Fibroblast of pulmonary artery (primary cell): Measurements from ENCODE around the gene C6orf120.

Experiments used
- DNase-seq: peaks from one replicate; pipeline ENCODE4 v3.0.0-alpha.2; 2010; ENCODE audit warnings: low read depth
- H3K4me3 ChIP-seq: replicated peaks from 2 replicates; pipeline ENCODE4 v1.5.1; 2011; ENCODE audit warnings: low read depth, mild to moderate bottlenecking, control low read depth, low read length, moderate library complexity
- TF ChIP-seq, protein P1 (sequence below): IDR thresholded peaks from 2 replicates; pipeline ENCODE4 v1.5.1; 2011; ENCODE audit warnings: mild to moderate bottlenecking, control low read depth, low read length, inconsistent platforms; ENCODE audit errors: missing control alignments

Gene C6orf120

GRCh38 chr6:169751242-169752073 lies 49.5 kb downstream of the C6orf120 start, which contains the start of the genes DYNLT2 and ERMARD:
Gene DYNLT2 (minus strand): TSS chr6:169751572. CDS start chr6:169751458, 114 bp downstream.
Gene ERMARD (plus strand): TSS chr6:169751622. CDS start chr6:169751658, 36 bp downstream.
- peak; percentile 95 for DNase-seq
- TF ChIP-seq, protein P1, sequence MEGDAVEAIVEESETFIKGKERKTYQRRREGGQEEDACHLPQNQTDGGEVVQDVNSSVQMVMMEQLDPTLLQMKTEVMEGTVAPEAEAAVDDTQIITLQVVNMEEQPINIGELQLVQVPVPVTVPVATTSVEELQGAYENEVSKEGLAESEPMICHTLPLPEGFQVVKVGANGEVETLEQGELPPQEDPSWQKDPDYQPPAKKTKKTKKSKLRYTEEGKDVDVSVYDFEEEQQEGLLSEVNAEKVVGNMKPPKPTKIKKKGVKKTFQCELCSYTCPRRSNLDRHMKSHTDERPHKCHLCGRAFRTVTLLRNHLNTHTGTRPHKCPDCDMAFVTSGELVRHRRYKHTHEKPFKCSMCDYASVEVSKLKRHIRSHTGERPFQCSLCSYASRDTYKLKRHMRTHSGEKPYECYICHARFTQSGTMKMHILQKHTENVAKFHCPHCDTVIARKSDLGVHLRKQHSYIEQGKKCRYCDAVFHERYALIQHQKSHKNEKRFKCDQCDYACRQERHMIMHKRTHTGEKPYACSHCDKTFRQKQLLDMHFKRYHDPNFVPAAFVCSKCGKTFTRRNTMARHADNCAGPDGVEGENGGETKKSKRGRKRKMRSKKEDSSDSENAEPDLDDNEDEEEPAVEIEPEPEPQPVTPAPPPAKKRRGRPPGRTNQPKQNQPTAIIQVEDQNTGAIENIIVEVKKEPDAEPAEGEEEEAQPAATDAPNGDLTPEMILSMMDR, result no peak
- H3K4me3 ChIP-seq, result peak within 1 kb of the TSS; percentile 92

- DNase-seq, result no peak
These were observed 50.2 kb downstream of the C6orf120 start for GRCh38 chr6:169752074-169752623.

More at GRCh38 chr6:169752074-169752623, 50.2 kb downstream of the C6orf120 start:
- TF ChIP-seq, protein P1, result no peak
- H3K4me3 ChIP-seq, result peak overlapping the region; percentile 92
